HEK293 (cell line): ENCODE data around the gene ARG2.

Source experiments
- GLIS1 ChIP-seq: fragments of 450-650 bp; formaldehyde crosslinking; IDR thresholded peaks from 2 replicates; pipeline ENCODE4 v1.5.1; 2016; ENCODE audit warnings: missing biosample characterization, missing genetic modification characterization
- PRDM1 ChIP-seq: fragments of 450-650 bp; formaldehyde crosslinking; IDR thresholded peaks from 2 replicates; pipeline ENCODE4; 2016; ENCODE audit warnings: missing biosample characterization, missing genetic modification characterization
- REST ChIP-seq: fragments of 450-650 bp; formaldehyde crosslinking; IDR thresholded peaks from 2 replicates; pipeline ENCODE4 v1.5.1; 2016; ENCODE audit warnings: missing biosample characterization, missing genetic modification characterization
- ZBTB21 ChIP-seq: fragments of 450-650 bp; formaldehyde crosslinking; IDR thresholded peaks from 2 replicates; pipeline ENCODE4 v1.5.1; 2017; ENCODE audit warnings: missing biosample characterization, missing genetic modification characterization
- ZNF140 ChIP-seq: fragments of 450-650 bp; formaldehyde crosslinking; IDR thresholded peaks from 2 replicates; pipeline ENCODE4 v1.5.1; 2016; ENCODE audit warnings: missing biosample characterization, missing genetic modification characterization
- ZNF174 ChIP-seq: fragments of 450-650 bp; formaldehyde crosslinking; IDR thresholded peaks from 2 replicates; pipeline ENCODE4 v1.5.0; 2017; ENCODE audit warnings: missing biosample characterization, mild to moderate bottlenecking, missing genetic modification characterization
- ZNF18 ChIP-seq: fragments of 450-650 bp; formaldehyde crosslinking; IDR thresholded peaks from 2 replicates; pipeline ENCODE4 v1.5.1; 2016; ENCODE audit warnings: missing biosample characterization, missing genetic modification characterization
- ZNF184 ChIP-seq: fragments of 450-650 bp; IDR thresholded peaks from 2 replicates; pipeline ENCODE4 v1.5.1; 2018; ENCODE audit warnings: missing biosample characterization, mild to moderate bottlenecking, missing genetic modification characterization
- ZNF354C ChIP-seq: fragments of 450-650 bp; formaldehyde crosslinking; IDR thresholded peaks from 2 replicates; pipeline ENCODE4 v1.5.1; 2016; ENCODE audit warnings: missing biosample characterization, missing genetic modification characterization, low read depth, borderline replicate concordance
- ZNF37A ChIP-seq: fragments of 450-650 bp; IDR thresholded peaks from 2 replicates; pipeline ENCODE4 v1.5.1; 2018; ENCODE audit warnings: missing biosample characterization, missing genetic modification characterization
- ZNF404 ChIP-seq: fragments of 450-650 bp; formaldehyde crosslinking; IDR thresholded peaks from 2 replicates; pipeline ENCODE4 v1.5.1; 2017; ENCODE audit warnings: missing biosample characterization, missing genetic modification characterization
- ZNF48 ChIP-seq: fragments of 450-650 bp; formaldehyde crosslinking; IDR thresholded peaks from 2 replicates; pipeline ENCODE4 v1.5.1; 2016; ENCODE audit warnings: missing biosample characterization, missing genetic modification characterization
- ZNF530 ChIP-seq: fragments of 450-650 bp; formaldehyde crosslinking; IDR thresholded peaks from 2 replicates; pipeline ENCODE4 v1.5.1; 2016; ENCODE audit warnings: low read depth, missing biosample characterization, missing genetic modification characterization
- ZNF549 ChIP-seq: fragments of 450-650 bp; IDR thresholded peaks from 2 replicates; pipeline ENCODE4 v1.5.1; 2018; ENCODE audit warnings: missing biosample characterization, missing genetic modification characterization, mild to moderate bottlenecking, inconsistent platforms, moderate library complexity
- ZNF560 ChIP-seq: fragments of 450-650 bp; formaldehyde crosslinking; IDR thresholded peaks from 2 replicates; pipeline ENCODE4 v1.5.1; 2017; ENCODE audit warnings: missing biosample characterization, missing genetic modification characterization, borderline replicate concordance
- ZNF561 ChIP-seq: fragments of 450-650 bp; IDR thresholded peaks from 2 replicates; pipeline ENCODE4 v1.5.1; 2018; ENCODE audit warnings: missing biosample characterization, missing genetic modification characterization, borderline replicate concordance
- ZNF596 ChIP-seq: fragments of 450-650 bp; IDR thresholded peaks from 2 replicates; pipeline ENCODE4 v1.5.0; 2018; ENCODE audit warnings: missing biosample characterization, mild to moderate bottlenecking, missing genetic modification characterization, moderate library complexity
- ZNF670 ChIP-seq: fragments of 450-650 bp; formaldehyde crosslinking; IDR thresholded peaks from 2 replicates; pipeline ENCODE4 v1.5.1; 2016; ENCODE audit warnings: missing biosample characterization, missing genetic modification characterization, low read depth
- ZNF677 ChIP-seq: fragments of 450-650 bp; IDR thresholded peaks from 2 replicates; pipeline ENCODE4 v1.5.0; 2018; ENCODE audit warnings: missing biosample characterization, mild to moderate bottlenecking, missing genetic modification characterization, moderate library complexity
- ZNF776 ChIP-seq: fragments of 450-650 bp; formaldehyde crosslinking; IDR thresholded peaks from 2 replicates; pipeline ENCODE4 v1.5.0; 2017; ENCODE audit warnings: missing biosample characterization, missing genetic modification characterization, borderline replicate concordance
- ZXDB ChIP-seq: fragments of 450-650 bp; formaldehyde crosslinking; IDR thresholded peaks from 2 replicates; pipeline ENCODE4 v1.5.1; 2016; ENCODE audit warnings: missing biosample characterization, missing genetic modification characterization
- TF ChIP-seq, protein P1 (sequence below): fragments of 450-650 bp; formaldehyde crosslinking; IDR thresholded peaks from 2 replicates; pipeline ENCODE4 v1.5.1; 2017; ENCODE audit warnings: missing biosample characterization, missing genetic modification characterization
- TF ChIP-seq, protein P2 (sequence below): IDR thresholded peaks from 2 replicates; pipeline ENCODE4 v1.6.1; 2011; ENCODE audit warnings: mild to moderate bottlenecking, low read depth, low read length, borderline replicate concordance
- TF ChIP-seq, protein P3 (sequence below): fragments of 450-650 bp; formaldehyde crosslinking; IDR thresholded peaks from 2 replicates; pipeline ENCODE4 v1.5.1; 2016; ENCODE audit warnings: missing biosample characterization, missing genetic modification characterization
- TF ChIP-seq, protein P4 (sequence below): fragments of 450-650 bp; formaldehyde crosslinking; IDR thresholded peaks from 2 replicates; pipeline ENCODE4 v1.5.1; 2016; ENCODE audit warnings: missing biosample characterization, missing genetic modification characterization, borderline replicate concordance
- TF ChIP-seq, protein P5 (sequence below): fragments of 450-650 bp; formaldehyde crosslinking; IDR thresholded peaks from 2 replicates; pipeline ENCODE4 v1.5.1; 2016; ENCODE audit warnings: missing biosample characterization, missing genetic modification characterization

The ARG2 gene

GRCh38 chr14:67619446-67620216 is at the start of gene ARG2 (continued):
- TF ChIP-seq, protein P1, sequence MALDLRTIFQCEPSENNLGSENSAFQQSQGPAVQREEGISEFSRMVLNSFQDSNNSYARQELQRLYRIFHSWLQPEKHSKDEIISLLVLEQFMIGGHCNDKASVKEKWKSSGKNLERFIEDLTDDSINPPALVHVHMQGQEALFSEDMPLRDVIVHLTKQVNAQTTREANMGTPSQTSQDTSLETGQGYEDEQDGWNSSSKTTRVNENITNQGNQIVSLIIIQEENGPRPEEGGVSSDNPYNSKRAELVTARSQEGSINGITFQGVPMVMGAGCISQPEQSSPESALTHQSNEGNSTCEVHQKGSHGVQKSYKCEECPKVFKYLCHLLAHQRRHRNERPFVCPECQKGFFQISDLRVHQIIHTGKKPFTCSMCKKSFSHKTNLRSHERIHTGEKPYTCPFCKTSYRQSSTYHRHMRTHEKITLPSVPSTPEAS = no peak
- TF ChIP-seq ZNF37A (tag by site-specific recombination) = no peak
- TF ChIP-seq ZNF48 (tag by site-specific recombination) = no peak
- TF ChIP-seq REST (tag by site-specific recombination) = no peak
- TF ChIP-seq PRDM1 (tag by site-specific recombination) = peak; percentile 40; the same call in 1 of the 2 replicates
- TF ChIP-seq ZNF670 (tag by site-specific recombination) = no peak
- no peak for TF ChIP-seq ZNF174 (tag by site-specific recombination)
- no peak for TF ChIP-seq ZNF776 (tag by site-specific recombination)
- TF ChIP-seq, protein P2, sequence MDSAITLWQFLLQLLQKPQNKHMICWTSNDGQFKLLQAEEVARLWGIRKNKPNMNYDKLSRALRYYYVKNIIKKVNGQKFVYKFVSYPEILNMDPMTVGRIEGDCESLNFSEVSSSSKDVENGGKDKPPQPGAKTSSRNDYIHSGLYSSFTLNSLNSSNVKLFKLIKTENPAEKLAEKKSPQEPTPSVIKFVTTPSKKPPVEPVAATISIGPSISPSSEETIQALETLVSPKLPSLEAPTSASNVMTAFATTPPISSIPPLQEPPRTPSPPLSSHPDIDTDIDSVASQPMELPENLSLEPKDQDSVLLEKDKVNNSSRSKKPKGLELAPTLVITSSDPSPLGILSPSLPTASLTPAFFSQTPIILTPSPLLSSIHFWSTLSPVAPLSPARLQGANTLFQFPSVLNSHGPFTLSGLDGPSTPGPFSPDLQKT = no peak
- TF ChIP-seq ZNF561 (tag by site-specific recombination) = no peak; the same call in 1 of the 2 replicates
- TF ChIP-seq, protein P3, sequence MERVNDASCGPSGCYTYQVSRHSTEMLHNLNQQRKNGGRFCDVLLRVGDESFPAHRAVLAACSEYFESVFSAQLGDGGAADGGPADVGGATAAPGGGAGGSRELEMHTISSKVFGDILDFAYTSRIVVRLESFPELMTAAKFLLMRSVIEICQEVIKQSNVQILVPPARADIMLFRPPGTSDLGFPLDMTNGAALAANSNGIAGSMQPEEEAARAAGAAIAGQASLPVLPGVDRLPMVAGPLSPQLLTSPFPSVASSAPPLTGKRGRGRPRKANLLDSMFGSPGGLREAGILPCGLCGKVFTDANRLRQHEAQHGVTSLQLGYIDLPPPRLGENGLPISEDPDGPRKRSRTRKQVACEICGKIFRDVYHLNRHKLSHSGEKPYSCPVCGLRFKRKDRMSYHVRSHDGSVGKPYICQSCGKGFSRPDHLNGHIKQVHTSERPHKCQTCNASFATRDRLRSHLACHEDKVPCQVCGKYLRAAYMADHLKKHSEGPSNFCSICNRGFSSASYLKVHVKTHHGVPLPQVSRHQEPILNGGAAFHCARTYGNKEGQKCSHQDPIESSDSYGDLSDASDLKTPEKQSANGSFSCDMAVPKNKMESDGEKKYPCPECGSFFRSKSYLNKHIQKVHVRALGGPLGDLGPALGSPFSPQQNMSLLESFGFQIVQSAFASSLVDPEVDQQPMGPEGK (tag by site-specific recombination) = peak; percentile 95
- TF ChIP-seq ZNF18 (tag by site-specific recombination) = peak; percentile 93
- no peak for TF ChIP-seq ZNF560 (tag by site-specific recombination)
- TF ChIP-seq ZNF184 (tag by site-specific recombination) = no peak
- TF ChIP-seq, protein P4, sequence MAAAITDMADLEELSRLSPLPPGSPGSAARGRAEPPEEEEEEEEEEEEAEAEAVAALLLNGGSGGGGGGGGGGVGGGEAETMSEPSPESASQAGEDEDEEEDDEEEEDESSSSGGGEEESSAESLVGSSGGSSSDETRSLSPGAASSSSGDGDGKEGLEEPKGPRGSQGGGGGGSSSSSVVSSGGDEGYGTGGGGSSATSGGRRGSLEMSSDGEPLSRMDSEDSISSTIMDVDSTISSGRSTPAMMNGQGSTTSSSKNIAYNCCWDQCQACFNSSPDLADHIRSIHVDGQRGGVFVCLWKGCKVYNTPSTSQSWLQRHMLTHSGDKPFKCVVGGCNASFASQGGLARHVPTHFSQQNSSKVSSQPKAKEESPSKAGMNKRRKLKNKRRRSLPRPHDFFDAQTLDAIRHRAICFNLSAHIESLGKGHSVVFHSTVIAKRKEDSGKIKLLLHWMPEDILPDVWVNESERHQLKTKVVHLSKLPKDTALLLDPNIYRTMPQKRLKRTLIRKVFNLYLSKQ (tag by site-specific recombination) = no peak
- no peak for TF ChIP-seq ZNF677 (tag by site-specific recombination)
- TF ChIP-seq ZNF530 (tag by site-specific recombination) = no peak
- TF ChIP-seq ZNF596 (tag by site-specific recombination) = no peak
- peak; percentile 80 for TF ChIP-seq GLIS1 (tag by site-specific recombination)
- peak; percentile 98 for TF ChIP-seq ZBTB21 (tag by site-specific recombination)
- no peak for TF ChIP-seq ZNF549 (tag by site-specific recombination)
- TF ChIP-seq ZXDB (tag by site-specific recombination) = peak; percentile 85
- TF ChIP-seq ZNF404 (tag by site-specific recombination) = no peak
- TF ChIP-seq, protein P5, sequence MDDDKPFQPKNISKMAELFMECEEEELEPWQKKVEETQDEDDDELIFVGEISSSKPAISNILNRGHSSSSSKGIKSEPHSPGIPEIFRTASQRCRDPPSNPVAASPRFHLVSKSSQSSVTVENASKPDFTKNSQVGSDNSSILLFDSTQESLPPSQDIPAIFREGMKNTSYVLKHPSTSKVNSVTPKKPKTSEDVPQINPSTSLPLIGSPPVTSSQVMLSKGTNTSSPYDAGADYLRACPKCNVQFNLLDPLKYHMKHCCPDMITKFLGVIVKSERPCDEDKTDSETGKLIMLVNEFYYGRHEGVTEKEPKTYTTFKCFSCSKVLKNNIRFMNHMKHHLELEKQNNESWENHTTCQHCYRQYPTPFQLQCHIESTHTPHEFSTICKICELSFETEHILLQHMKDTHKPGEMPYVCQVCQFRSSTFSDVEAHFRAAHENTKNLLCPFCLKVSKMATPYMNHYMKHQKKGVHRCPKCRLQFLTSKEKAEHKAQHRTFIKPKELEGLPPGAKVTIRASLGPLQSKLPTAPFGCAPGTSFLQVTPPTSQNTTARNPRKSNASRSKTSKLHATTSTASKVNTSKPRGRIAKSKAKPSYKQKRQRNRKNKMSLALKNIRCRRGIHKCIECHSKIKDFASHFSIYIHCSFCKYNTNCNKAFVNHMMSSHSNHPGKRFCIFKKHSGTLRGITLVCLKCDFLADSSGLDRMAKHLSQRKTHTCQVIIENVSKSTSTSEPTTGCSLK (tag by site-specific recombination) = no peak
- no peak for TF ChIP-seq ZNF140 (tag by site-specific recombination)
- no peak for TF ChIP-seq ZNF354C (tag by site-specific recombination)
